Amniotic epithelial cell (primary cell): ENCODE results near the gene ZNF778.

Source experiments
- DNase-seq: peaks from one replicate; pipeline ENCODE4 v3.0.0-alpha.2; 2010; ENCODE audit warnings: low read depth

Gene ZNF778

DNA sequence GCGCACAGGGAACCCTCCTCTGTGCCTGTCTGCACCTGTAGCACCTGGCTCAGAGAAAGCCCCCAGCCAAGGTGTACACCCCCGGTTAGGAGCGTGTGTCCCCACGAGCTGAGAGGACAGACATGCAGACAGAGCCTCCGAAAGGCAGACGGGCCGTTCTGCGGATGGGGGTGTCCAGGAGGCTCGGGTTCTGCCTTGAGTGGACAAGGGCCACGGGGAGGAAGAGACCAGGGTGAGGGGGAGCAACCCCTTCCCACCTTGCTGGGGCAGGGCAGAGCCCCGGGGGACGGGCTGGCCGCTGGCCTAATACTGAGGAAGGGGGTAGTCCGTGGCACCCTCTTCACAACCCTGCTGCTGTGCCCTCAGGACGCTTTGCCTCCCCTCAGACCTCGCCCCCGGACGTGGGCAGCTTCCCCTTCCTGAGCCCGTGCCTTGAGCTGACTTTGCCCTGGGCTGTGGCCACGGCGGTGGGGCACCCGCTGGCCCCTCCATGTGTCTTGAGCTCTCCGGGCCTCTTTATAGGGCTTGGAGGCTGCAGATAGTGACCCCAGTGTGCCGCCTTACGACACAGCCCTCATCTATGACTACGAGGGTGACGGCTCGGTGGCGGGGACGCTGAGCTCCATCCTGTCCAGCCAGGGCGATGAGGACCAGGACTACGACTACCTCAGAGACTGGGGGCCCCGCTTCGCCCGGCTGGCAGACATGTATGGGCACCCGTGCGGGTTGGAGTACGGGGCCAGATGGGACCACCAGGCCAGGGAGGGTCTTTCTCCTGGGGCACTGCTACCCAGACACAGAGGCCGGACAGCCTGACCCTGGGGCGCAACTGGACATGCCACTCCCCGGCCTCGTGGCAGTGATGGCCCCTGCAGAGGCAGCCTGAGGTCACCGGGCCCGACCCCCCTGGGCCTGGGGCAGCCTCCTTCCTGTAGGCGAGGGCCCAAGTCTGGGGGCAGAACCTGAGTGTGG, 22.9 kb upstream of the ZNF778 start:
- DNase-seq, result no peak

GRCh38 chr16:89195521-89196171, 21.9 kb upstream of the ZNF778 start:
- no peak for DNase-seq

DNA sequence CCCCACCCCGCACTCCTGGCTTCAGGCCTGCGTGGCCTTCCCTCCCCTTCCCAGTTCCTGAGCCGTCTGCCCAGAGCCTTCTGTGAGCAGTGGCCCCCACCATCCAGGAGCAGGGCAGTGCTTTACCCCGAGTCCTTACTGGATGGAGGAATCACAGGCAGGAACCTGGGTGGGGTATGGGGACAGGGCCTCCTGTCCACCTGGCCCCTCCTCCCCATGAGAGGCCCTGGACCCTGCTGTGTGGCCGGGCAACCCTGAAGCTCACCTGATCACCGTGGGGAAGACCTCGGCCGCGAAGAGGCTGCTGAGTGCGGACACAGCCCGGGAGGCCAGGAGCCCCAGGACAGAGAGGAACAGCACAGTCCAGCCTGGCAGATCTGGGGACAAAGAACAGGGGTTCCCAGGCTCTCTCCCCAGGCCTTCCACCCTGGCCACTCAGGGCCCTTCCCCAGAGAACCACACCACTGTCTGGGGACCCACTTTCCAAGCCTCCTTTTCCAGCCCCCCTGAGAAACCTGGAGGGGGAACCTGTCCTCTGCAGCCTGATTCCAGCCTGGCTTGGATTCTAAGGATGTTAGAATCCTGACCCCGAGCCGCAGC, 20.4 kb upstream of the ZNF778 start:
- DNase-seq, result no peak

- no peak for DNase-seq
Observed at GRCh38 chr16:89197633-89198416, 19.7 kb upstream of the ZNF778 start.

DNA sequence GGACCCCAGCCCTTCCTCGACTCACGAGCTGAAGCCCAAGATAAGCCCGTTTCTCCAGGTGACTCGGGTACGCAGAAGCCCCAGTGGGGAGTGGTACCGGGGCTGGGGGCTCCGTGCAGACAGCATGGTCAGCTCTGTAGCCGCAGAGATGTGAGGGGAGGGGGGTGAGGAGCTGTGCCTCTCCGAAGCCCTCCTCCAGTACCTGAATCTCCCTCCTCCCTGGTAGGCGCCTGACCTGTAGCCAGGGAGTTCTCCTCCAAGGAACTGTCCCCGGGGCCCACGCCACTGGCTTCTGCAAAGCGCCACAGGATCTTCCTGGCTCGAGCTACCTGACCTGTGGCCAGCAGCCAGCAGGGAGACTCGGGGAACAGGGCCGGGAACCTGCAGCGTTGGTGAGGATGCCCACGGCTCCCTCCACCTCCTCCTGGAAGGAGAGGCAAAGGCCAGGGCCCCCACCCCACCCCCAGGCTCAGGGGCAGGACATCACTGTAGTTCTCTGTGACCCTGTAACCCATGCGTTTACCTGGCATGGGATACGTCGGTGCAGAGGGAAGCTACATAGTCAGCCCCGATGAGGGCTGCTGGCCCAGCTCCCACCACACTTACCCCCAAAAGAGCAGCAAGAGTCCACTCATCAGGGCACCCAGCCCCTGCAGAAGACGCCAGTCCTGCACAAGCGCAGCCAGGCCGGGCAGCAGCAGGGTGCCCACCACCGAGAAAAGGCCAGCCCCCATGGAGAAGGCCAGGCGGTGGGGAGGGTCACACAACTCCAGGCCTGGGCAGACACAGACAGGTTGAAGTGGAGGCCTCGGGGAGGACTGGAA, 18.9 kb upstream of the ZNF778 start:
- no peak for DNase-seq

DNA sequence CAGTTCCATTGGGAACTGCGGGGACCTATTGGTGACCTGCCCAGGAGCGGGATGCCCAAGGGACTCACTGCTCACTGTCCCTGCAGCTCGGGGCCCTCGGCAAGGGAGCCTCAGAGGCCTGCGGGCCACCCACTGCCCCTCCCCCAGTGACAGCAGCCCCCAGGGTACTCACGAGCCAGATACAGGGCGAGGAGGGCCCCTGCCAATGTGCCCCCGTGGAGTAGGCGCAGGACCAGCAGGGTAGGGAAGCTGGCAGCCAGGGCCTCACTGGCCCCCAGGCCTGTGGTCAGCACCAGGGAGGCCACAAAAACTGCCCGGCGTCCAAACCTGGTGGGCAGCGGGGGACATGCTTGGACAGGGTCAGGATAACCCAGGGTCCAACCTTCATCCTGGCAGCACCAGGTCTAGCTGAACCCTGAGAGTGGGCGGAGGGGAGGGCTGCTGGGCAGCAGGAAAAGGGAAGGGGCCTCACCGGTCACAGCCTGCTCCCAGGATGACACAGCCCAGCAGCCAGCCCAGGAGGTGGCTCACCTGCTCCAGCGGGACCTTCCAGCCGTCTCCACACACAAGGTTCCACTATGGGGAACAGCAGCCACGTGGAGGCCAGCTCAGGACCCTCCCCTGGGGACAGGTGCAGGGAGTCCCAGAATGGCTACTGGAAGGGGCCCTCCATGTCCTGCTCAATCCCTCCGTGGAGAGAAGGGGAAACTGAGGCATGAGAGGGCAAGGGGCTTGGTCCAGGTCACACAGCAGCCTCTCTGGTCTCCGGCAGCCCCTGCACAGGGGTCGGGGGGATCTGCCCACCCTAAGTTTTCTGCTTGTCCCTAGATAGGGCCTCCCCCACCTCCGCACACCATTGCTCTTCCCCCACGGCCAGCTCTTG, 18.0 kb upstream of the ZNF778 start:
- no peak for DNase-seq

- no peak for DNase-seq
Observed at GRCh38 chr16:89200124-89200849, 17.2 kb upstream of the ZNF778 start, which contains the start of gene SLC22A31. SLC22A31 (minus strand) TSS chr16:89200537; CDS start chr16:89200501, 36 bp downstream.

- DNase-seq, result no peak
Observed at GRCh38 chr16:89200850-89201411, 16.6 kb upstream of the ZNF778 start.

GRCh38 chr16:89201439-89202377, 15.8 kb upstream of the ZNF778 start:
- DNase-seq, result peak; percentile 36

DNA sequence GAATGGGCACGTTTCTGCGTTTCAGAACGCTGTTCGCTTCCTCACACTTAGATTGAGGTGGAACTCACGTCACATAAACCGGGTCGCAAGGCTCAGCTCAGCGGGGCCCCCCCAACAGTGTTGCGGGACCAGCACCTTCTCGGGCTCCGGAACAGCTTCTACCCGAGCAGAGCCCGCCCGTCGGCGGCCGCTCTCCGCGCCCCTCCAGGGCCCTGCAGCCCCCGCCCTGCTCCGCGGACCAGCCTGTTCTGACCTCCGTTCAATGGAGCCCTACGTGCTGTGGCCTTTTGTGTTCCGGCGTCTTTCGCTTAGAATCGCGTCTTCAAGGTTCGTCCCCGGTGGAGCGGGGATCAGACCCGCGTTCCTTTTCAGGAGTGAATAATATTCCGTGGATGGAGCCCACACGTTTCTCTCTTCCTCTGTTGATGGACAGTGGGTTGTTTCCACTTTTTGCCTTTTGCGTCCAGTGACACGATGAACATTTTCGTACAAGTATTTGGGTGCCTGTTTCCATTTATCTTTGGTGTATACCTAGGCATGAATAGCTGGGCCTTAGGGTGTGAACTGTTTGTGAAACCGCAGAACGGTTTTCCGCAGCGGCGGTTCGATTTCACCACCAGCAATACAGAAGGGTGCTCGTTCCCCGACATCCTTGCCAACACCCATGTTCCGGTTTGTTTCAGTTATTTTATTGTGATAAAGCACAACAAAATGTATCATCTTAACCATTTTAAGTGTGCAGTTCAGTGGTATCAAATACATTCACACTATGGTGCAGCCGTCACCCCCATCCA, 14.9 kb upstream of the ZNF778 start:
- no peak for DNase-seq

GRCh38 chr16:89207993-89208392, 9.5 kb upstream of the ZNF778 start:
- DNase-seq, result no peak

DNA sequence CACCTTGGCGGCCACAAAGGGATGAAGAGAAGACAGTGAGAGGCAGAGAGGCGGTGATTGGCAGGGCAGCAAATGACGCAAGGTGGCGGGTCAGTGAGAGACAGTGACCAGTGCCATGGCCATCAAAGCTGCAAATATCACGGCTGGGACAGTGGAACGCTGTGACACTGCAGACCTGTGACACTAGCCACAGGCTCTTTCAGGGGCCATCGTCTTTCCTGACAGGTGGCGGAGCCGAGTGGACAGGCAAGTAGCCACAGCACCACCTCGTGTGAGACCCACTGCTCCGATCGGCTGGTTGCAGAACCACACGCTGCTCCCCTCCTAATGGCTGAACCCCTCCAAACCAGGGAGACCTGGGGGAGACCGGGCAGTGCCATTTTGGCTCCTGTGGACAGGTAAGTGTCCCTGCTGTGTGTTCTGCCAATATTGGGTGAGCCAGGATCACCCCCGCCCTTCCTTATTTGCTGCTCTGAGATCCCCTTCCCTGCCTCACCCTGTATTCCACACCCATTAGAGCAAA, 7.9 kb upstream of the ZNF778 start:
- no peak for DNase-seq

DNA sequence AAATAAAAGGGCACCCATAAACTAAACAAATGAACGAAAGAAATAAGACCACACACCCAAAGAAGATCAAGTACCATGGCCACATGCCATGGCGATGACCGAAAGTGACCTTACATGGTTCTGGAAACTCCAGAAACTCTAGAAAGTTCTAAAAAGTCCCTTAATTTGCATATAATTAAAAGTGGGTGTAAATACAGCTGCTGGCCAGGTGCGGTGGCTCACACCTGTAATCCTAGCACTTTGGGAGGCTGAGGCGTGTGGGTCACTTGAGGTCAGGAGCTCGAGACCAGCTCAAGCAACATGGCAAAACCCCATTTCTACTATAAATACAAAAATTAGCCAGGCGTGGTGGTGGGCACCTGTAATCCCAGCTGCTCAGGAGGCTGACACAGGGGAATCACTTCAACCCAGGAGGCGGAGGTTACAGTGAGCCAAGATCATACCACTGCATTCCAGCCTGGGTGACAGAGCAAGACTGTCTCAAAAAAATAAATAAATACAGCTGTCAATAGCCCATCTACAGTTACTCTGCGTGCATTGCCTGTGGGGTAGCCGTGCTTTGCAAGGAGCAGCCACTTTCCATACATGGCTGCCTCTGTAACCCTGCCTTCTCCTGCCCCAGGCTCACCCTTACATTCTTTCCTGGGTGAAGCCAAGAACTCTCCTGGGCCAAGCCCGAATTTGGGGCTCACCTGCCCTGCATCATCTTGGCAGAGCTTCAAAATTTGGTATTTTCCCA, 7.2 kb upstream of the ZNF778 start:
- DNase-seq, result no peak

DNA sequence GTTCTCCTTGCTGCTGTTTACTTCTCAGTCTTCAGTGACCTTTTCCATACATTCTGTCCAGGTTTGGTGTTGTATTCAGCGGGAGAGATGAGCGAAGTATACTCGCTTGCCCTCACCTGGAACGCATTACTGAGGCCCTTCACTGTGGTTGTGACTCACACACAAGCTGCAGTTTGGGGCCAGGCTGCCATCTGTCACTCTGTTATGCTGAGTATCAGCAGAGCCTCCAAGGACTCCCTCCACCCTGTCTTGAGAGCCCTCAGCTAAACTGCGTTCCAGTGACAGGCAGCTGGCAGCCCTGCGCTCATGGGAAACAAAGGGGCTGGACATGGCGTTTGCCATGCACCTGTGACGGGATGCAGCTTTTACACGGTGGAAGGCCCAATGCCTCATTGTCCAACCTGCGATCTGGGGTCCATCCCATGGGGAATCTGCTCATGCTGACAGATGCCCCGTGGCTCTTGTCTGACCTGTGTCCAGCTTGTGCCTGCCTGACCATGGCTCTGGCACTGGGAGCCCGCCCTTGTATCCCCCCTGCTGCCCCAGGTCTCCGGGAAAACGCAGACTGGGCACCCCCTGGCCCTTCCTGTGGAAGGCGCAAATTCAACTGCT, 6.5 kb upstream of the ZNF778 start:
- no peak for DNase-seq

- peak; percentile 83 for DNase-seq
Observed at GRCh38 chr16:89216315-89217137, 977 bp upstream of the ZNF778 start.
